ENCODE measurements around the gene MARCHF7.
"Not testable (repeated sequence)": the region's sequence is repeated elsewhere in the genome, so short reads cannot be mapped to it uniquely, and the experiment has no call there.

The MARCHF7 gene

GRCh38 chr2:159722580-159722979 lies 10.3 kb downstream of the MARCHF7 start:
- DNase-seq, result no peak

DNA sequence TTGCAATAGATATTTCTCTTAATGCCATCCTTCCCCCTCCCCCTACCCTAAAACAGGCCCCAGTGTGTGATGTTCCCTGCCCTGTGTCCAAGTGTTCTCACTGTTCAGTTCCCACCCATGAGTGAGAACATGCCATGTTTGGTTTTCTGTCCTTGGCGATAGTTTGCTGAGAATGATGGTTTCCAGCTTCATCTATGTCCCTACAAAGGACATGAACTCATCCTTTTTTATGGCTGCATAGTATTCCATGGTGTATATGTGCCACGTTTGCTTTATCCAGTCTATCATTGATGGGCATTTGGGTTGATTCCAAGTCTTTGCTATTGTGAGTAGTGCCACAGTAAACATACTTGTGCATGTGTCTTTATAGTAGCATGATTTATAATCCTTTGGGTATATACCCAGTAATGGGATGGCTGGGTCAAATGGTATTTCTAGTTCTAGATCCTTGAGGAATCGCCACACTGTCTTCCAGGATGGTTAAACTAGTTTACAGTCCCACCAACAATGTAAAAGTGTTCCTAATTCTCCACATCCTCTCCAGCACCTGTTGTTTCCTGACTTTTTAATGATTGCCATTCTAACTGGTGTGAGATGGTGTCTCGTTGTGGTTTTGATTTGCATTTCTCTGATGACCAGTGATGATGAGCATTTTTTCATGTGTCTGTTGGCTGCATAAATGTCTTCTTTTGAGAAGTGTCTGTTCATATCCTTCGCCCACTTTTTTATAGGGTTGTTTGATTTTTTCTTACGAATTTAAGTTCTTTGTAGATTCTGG lies 12.7 kb downstream of the MARCHF7 start:
- not testable (repeated sequence) for DNase-seq

DNA sequence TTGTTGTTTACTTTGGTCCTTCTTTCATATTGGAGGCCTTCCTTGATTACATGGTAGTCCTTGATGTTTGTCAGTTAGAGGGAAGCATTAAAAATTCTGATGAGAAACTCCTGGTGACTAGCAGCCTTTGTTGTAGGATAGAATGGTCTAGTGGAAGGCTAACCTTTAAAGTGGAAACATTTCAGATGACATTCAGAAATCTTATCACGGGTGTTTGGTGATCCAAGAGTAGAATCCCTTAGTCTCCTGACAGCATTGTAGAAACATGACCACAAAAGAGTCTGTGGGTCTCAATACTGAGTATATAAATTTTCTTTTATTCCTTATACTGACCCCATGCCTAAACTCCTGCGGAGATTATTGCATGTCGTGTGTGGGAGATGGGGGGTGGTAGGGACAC lies 13.4 kb downstream of the MARCHF7 start:
- DNase-seq, result no peak

GRCh38 chr2:159728629-159729028 lies 16.3 kb downstream of the MARCHF7 start:
- DNase-seq, result no peak

GRCh38 chr2:159735648-159736047 lies 23.3 kb downstream of the MARCHF7 start:
- DNase-seq, result no peak

DNA sequence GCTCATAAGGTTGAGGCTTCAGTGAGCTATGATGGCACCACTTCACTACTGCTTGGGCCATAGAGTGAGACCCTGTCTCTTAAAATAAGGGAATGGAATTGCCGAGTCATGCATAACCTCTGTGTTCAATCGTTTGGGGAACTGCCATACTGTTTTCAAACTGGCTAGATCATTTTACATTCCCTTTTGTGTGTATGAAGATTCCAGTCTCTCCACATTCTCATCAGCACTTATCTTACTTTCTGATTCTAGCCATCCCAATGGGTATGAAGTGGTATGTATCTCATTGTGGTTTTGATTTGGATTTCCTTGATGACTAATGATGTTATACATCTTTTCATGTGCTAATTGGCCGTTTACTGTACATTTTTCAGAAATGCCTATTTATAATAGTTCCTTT lies 23.7 kb downstream of the MARCHF7 start:
- DNase-seq, result no peak

DNA sequence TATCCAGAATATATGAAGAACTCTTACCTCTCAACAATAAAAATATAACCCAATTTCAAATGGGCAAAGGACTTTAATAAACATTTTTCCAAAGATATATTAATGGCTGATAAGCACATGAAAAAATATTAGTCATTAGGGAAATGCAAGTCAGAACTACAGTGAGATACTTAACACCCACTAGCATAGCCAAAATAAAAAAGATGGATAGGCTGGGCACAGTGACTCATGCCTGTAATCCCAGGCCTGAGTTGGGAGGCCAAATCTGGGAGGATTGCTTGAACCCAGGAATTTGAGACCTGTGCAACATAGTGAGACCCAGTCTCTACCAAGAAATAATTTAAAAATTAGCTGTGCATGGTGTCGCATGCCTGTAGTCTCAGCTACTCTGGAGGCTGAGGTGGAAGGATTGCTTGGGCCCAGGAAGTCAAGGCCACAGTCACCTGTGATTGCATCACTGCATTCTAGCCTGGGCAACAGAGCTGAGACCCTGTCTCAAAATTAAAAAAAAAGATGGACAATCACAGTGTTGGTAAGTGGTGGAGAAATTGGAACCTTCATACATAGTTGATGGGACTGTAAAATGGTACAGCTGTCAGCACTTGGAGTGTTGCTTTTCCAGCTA lies 25.1 kb downstream of the MARCHF7 start:
- no peak for DNase-seq

- DNase-seq, result no peak
These were observed 25.6 kb downstream of the MARCHF7 start for GRCh38 chr2:159737917-159738296.

- no peak for DNase-seq
These were observed 26.4 kb downstream of the MARCHF7 start for GRCh38 chr2:159738509-159739390.

GRCh38 chr2:159742846-159743245 lies 30.5 kb downstream of the MARCHF7 start:
- no peak for DNase-seq

DNA sequence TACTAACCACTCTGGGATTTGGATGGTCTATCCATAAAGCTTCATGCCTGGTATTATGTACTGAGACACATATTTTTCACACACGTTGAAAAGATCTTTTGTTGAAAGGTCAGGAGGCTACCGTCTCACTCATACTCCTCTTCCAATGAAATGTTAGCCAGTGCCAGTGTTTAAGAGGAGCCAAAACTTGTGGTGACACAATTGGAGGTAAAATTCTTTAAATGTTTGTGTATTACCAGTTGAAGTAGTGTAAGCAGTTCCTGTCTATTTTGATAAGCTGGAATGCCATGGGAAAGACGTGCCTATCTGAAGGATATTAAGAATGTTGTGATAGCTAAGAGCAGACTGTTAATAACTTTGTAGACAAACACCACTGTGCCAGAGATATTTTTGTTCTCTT lies 32.1 kb downstream of the MARCHF7 start:
- DNase-seq, result no peak

DNA sequence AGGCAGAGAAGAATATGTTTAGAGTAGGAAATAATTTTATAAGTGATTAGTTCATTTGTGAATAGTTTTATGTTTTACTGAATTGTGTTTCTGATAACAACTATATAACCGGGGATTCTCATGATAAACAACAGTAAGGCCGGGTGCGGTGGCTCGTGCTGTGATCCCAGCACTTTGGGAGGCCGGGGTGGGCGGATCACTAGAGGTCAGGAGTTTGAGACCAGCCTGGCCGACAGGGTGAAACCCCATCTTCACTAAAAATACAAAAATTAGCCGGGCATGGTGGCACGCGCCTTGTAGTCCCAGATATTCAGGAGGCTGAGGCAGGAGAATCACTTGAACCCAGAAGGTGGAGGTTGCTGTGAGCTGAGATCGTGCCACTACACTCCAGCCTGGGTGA lies 32.9 kb downstream of the MARCHF7 start:
- DNase-seq, result not testable (repeated sequence)

- no peak for DNase-seq
These were observed 35.8 kb downstream of the MARCHF7 start for GRCh38 chr2:159748089-159748488.

GRCh38 chr2:159750873-159751272 lies 38.6 kb downstream of the MARCHF7 start:
- DNase-seq, result no peak

DNA sequence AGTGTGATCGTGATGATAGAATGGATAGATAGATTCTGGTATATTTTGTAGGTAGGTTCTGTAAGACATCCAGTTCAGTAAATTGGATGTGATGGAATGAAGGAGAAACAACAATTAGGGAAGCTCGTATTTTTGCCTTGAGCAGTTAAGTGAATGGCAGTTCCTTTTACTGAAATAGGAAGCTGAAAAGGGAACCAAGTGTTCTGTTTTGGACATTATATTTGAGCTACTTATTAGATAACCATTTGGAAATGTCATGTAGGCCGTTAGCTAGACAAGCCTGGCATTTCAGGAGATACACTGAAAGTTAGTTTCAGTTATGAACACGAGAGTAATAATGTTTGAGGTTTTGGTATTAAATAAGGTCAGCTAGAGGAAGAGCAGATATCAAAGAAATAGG lies 41.5 kb downstream of the MARCHF7 start:
- DNase-seq, result no peak

DNA sequence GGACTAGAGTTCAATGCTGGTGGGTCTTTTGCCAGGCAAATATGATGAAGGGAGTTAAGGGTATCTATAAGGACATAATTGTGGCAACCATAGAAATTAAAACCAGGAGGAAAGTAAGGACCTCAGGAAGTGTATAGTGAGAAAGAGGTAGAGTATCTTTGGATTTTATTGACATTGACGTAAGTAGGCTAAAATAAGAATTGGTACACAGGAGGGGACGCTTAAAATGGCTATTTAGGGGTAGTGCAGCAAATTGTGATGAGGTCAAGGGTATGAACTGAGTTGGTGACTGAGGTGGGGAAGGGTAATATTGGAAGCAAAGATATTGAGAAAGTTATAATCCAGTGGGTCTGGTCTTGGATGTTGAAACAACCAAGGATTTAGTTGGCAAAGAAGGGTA lies 42.7 kb downstream of the MARCHF7 start:
- no peak for DNase-seq

DNA sequence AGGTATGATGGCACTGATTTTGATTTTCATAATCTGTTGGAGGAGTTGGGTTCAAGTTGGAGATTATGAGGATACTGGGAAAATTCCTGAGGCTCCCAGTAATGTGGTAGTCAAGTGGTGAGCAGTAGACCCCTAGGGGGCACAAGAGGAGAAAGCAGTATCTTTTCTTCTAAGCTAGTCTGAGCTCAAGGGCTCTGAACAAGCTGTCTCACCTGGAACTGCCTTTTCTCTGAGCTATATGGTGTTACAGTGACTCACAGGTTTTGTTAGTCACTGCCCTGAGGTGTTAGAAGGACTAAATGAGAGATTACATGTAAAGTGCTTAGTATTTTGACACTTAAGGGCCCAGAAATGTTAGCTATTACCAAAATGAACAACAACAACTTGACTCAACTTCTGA lies 43.5 kb downstream of the MARCHF7 start:
- DNase-seq, result no peak

DNA sequence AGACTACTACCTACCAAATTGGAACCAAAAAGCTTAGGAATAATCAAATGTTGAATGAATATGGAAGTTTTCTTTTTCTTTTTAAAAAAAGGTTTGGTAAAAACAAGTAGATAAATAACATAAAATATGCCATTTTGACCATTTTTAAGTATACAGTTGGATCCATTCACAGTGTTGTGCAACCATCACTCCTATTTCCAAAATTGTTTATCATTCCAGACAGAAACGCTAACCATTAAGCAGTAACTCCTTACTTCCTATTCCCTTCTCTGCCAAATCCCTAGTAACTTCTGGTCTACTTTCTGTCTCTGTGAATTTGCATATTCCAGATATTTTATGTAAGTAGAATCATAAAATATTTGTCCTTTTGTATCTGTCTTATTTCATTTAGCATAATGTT lies 45.9 kb downstream of the MARCHF7 start:
- DNase-seq, result no peak

- no peak for DNase-seq
These were observed 46.4 kb downstream of the MARCHF7 start for GRCh38 chr2:159758686-159759085.

- DNase-seq, result no peak
These were observed 47.3 kb downstream of the MARCHF7 start for GRCh38 chr2:159759577-159759976.

- no peak for DNase-seq
These were observed 48.0 kb downstream of the MARCHF7 start for GRCh38 chr2:159760326-159760725.

GRCh38 chr2:159762075-159762474 lies 49.8 kb downstream of the MARCHF7 start:
- no peak for DNase-seq

Data from activated CD8-positive, alpha-beta memory T cell treated with anti-CD3 and anti-CD28 coated beads for 24 hours (primary cell).